ENCODE data around the gene SH3YL1.

Gene SH3YL1

DNA sequence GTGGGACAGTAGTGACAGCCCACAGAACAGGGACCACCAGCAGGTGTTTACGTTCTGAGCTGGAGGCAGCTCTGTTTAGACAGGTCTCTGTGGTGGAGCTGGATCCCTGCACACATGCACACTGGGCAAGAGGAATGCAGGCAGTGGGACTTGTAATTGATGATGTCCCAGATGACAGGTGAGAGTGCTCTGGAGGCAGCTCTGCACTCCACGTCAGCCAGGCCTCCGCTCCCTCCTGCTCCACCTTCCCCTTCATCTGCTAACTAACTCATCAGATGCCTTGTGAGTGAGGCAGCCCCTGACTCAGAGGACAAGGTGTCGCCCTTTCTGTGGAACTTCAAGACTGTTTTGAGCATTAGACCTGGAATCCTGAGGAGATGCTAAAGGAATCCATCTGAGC is 53.2 kb downstream of the SH3YL1 start:
- DNase-seq (ENCODE audit: insufficient read length, low spot score): no peak
- no peak for FAIRE-seq
- no peak for TF ChIP-seq POU2F2 (IDR thresholded peaks at IDR 0.05; ENCODE audit: low read depth, low read length)
- TF ChIP-seq PAX5 (IDR thresholded peaks at IDR 0.05; ENCODE audit: insufficient read depth, low read length, severe bottlenecking): no peak
- no peak for TF ChIP-seq POLR2AphosphoS5 (IDR thresholded peaks at IDR 0.05; ENCODE audit: low read depth, low read length)
- TF ChIP-seq SPI1 (IDR thresholded peaks at IDR 0.05; ENCODE audit: low read depth, low read length): no peak
- TF ChIP-seq TAF1 (IDR thresholded peaks at IDR 0.05; ENCODE audit: low read depth, low read length): no peak
- TF ChIP-seq POLR2A (IDR thresholded peaks at IDR 0.05; ENCODE audit: low read depth, low read length): no peak

DNA sequence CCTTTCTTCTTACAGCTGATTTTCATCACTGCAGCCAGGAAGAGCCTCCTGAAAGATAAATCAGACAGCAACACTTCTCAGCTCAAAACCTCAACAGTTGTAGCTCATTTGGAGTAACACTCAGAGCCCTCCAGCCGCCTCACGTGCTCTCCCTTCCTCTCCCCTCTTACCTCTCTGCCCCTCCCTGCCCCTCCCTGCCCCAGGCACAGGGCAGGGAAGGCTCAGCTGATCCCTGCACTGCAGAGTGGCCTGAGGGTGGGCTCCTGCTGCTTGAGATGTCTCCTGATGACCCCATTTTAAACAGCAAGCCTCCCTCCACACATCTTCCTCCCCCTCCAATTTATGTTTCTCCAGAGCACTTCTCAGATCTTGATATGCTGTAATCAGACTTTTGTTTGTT is 54.4 kb downstream of the SH3YL1 start:
- TF ChIP-seq TAF1 (IDR thresholded peaks at IDR 0.05; ENCODE audit: low read depth, low read length) (no peak), POLR2A (IDR thresholded peaks at IDR 0.05; ENCODE audit: low read depth, low read length) (no peak), SPI1 (IDR thresholded peaks at IDR 0.05; ENCODE audit: low read depth, low read length) (no peak), PAX5 (IDR thresholded peaks at IDR 0.05; ENCODE audit: insufficient read depth, low read length, severe bottlenecking) (no peak), POLR2AphosphoS5 (IDR thresholded peaks at IDR 0.05; ENCODE audit: low read depth, low read length) (no peak)
- no peak for FAIRE-seq

DNA sequence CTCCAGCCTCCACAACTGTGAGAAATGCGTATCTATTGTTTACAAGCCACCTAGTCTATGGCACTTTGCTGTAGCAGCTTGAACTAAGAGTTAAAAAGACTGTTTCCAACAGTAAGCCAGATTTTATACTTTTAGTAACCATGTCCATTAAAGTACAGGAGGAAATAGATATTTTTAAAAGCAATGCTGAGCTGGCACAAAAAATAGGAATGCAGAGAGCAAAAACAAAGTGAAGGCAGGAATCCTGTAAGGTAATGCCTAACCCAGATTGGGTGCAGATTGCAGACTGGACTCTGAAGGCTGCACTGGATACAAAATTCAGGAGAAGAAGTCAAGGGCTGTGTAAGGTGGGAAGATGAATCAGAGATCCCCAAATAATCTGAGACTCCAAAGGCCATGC is 55.5 kb downstream of the SH3YL1 start:
- TF ChIP-seq POLR2A (IDR thresholded peaks at IDR 0.05; ENCODE audit: low read depth, low read length) (no peak), POLR2AphosphoS5 (IDR thresholded peaks at IDR 0.05; ENCODE audit: low read depth, low read length) (no peak), PAX5 (IDR thresholded peaks at IDR 0.05; ENCODE audit: insufficient read depth, low read length, severe bottlenecking) (no peak), TAF1 (IDR thresholded peaks at IDR 0.05; ENCODE audit: low read depth, low read length) (no peak), SPI1 (IDR thresholded peaks at IDR 0.05; ENCODE audit: low read depth, low read length) (no peak), POU2F2 (IDR thresholded peaks at IDR 0.05; ENCODE audit: low read depth, low read length) (no peak)
- no peak for FAIRE-seq
- DNase-seq (ENCODE audit: insufficient read length, low spot score): no peak

More for the DNA sequence above, 54.4 kb downstream of the SH3YL1 start:
- DNase-seq (ENCODE audit: insufficient read length, low spot score): no peak

- DNase-seq (ENCODE audit: insufficient read length, low spot score) (no peak), FAIRE-seq (no peak)
- no peak for TF ChIP-seq POU2F2 (IDR thresholded peaks at IDR 0.05; ENCODE audit: low read depth, low read length)
- no peak for TF ChIP-seq PAX5 (IDR thresholded peaks at IDR 0.05; ENCODE audit: insufficient read depth, low read length, severe bottlenecking)
- TF ChIP-seq TAF1 (IDR thresholded peaks at IDR 0.05; ENCODE audit: low read depth, low read length): no peak
- TF ChIP-seq SPI1 (IDR thresholded peaks at IDR 0.05; ENCODE audit: low read depth, low read length): no peak
- no peak for TF ChIP-seq POLR2A (IDR thresholded peaks at IDR 0.05; ENCODE audit: low read depth, low read length)
- no peak for TF ChIP-seq POLR2AphosphoS5 (IDR thresholded peaks at IDR 0.05; ENCODE audit: low read depth, low read length)
These were observed 59.8 kb downstream of the SH3YL1 start for GRCh38 chr2:203984-204383.

DNA sequence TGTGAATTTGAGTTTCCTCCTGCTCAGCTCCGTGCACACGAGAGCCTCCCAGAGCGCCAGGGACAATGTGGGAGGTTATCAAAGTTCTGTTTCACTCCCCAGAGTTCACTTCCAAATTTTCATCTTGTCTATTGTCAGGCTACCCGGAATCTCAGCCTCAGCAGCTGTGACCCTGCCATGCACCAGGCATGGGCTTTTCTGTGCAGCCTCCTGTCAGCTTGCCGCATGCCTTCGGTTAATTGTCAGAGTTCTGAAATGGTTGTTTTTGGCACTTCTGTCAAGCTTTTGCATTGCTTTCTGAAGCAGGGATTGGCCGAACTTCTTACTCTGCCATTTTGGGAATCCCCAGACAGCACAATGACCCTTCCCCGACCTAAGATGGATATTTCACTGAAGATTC is 60.4 kb downstream of the SH3YL1 start:
- FAIRE-seq: no peak
- TF ChIP-seq TAF1 (IDR thresholded peaks at IDR 0.05; ENCODE audit: low read depth, low read length): no peak
- no peak for TF ChIP-seq PAX5 (IDR thresholded peaks at IDR 0.05; ENCODE audit: insufficient read depth, low read length, severe bottlenecking)
- no peak for TF ChIP-seq SPI1 (IDR thresholded peaks at IDR 0.05; ENCODE audit: low read depth, low read length)
- TF ChIP-seq POLR2A (IDR thresholded peaks at IDR 0.05; ENCODE audit: low read depth, low read length): no peak
- no peak for TF ChIP-seq POU2F2 (IDR thresholded peaks at IDR 0.05; ENCODE audit: low read depth, low read length)
- TF ChIP-seq POLR2AphosphoS5 (IDR thresholded peaks at IDR 0.05; ENCODE audit: low read depth, low read length): no peak

GRCh38 chr2:202945-203344 is 60.9 kb downstream of the SH3YL1 start:
- DNase-seq (ENCODE audit: insufficient read length, low spot score) (no peak), FAIRE-seq (no peak)
- TF ChIP-seq TAF1 (IDR thresholded peaks at IDR 0.05; ENCODE audit: low read depth, low read length) (no peak), POLR2AphosphoS5 (IDR thresholded peaks at IDR 0.05; ENCODE audit: low read depth, low read length) (no peak), SPI1 (IDR thresholded peaks at IDR 0.05; ENCODE audit: low read depth, low read length) (no peak), PAX5 (IDR thresholded peaks at IDR 0.05; ENCODE audit: insufficient read depth, low read length, severe bottlenecking) (no peak), POU2F2 (IDR thresholded peaks at IDR 0.05; ENCODE audit: low read depth, low read length) (no peak), POLR2A (IDR thresholded peaks at IDR 0.05; ENCODE audit: low read depth, low read length) (no peak)

More for the DNA sequence above, 60.4 kb downstream of the SH3YL1 start:
- DNase-seq (ENCODE audit: insufficient read length, low spot score): no peak

DNA sequence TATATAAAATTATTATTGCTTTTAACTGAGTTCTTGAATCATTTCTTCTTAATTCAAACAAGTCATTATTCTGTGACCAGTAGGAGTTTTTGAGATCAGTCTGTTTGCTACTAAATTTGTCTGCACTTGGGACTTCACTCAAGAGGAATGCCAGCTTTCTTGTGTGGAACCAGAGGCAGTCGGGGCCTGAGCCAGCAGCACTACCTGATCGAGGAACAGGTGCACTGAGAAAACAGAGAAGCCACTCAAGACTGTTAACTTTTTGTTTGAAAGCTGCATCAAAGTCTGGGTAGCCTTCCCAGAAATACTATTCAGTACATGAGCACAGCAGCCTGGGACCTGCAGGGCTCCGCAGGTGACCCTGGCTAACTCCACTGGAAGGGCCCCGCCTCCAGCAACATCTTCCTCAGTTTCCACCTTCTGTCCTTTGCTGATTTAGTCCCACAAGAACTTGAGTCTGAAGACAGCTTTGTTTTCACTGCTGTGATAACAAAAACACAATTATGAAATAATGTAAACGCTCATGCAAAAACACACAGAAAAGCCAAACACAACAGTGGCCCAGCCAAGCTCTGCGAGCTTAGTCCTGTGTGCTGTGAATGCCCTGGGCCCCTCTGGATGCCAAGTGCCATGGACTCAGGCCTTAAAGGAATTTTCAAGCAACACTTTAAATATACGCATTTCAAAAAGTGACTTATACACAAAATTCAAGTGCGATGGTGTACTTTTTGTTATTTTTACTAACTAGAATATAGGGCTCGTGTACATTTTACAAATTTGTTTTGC is 62.0 kb downstream of the SH3YL1 start:
- TF ChIP-seq POU2F2 (IDR thresholded peaks at IDR 0.05; ENCODE audit: low read depth, low read length) (no peak), POLR2A (IDR thresholded peaks at IDR 0.05; ENCODE audit: low read depth, low read length) (no peak), TAF1 (IDR thresholded peaks at IDR 0.05; ENCODE audit: low read depth, low read length) (no peak), PAX5 (IDR thresholded peaks at IDR 0.05; ENCODE audit: insufficient read depth, low read length, severe bottlenecking) (no peak), POLR2AphosphoS5 (IDR thresholded peaks at IDR 0.05; ENCODE audit: low read depth, low read length) (no peak), SPI1 (IDR thresholded peaks at IDR 0.05; ENCODE audit: low read depth, low read length) (no peak)
- FAIRE-seq (no peak), DNase-seq (ENCODE audit: insufficient read length, low spot score) (no peak)

- FAIRE-seq (no peak), DNase-seq (ENCODE audit: insufficient read length, low spot score) (no peak)
- TF ChIP-seq POLR2AphosphoS5 (IDR thresholded peaks at IDR 0.05; ENCODE audit: low read depth, low read length): no peak
- no peak for TF ChIP-seq POLR2A (IDR thresholded peaks at IDR 0.05; ENCODE audit: low read depth, low read length)
- TF ChIP-seq POU2F2 (IDR thresholded peaks at IDR 0.05; ENCODE audit: low read depth, low read length): no peak
- no peak for TF ChIP-seq PAX5 (IDR thresholded peaks at IDR 0.05; ENCODE audit: insufficient read depth, low read length, severe bottlenecking)
- TF ChIP-seq TAF1 (IDR thresholded peaks at IDR 0.05; ENCODE audit: low read depth, low read length): no peak
- no peak for TF ChIP-seq SPI1 (IDR thresholded peaks at IDR 0.05; ENCODE audit: low read depth, low read length)
These were observed 64.5 kb downstream of the SH3YL1 start for GRCh38 chr2:199041-199966.

DNA sequence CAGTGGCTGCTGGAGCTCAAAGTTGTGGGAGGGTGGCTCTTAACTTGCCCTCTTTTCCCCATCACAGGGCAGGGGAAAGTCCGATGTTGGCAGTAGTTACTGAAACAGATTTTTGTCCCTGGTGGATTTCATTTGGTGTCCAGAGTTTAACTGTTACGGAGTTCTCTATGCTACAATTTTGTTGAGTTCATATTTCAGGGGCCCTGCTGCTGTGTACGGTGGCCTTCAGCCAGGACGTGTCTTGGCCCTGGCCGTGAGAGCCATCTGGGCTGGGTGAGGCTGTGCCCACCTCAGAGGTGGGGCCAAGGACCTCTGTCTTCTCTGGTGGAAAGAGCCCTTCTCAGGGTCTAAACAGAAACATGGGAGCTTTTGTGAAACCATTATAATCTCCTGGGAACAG is 67.4 kb downstream of the SH3YL1 start:
- TF ChIP-seq TAF1 (IDR thresholded peaks at IDR 0.05; ENCODE audit: low read depth, low read length) (no peak), POLR2AphosphoS5 (IDR thresholded peaks at IDR 0.05; ENCODE audit: low read depth, low read length) (no peak), PAX5 (IDR thresholded peaks at IDR 0.05; ENCODE audit: insufficient read depth, low read length, severe bottlenecking) (no peak)
- no peak for DNase-seq (ENCODE audit: insufficient read length, low spot score)
- FAIRE-seq: no peak

Measured in GM12891 (cell line).